Suprapubic skin (tissue), 4 donors: ENCODE results near the gene SCTR.

Experiments
- EP300 ChIP-seq: sonication (generic); formaldehyde crosslinking; IDR thresholded peaks from one replicate; pipeline ENCODE4 v1.6.1; 2017; ENCODE audit warnings: antibody characterized with exemption
- POLR2A ChIP-seq, 2 donors: fragments of 450-650 bp; IDR thresholded peaks; one replicate each; pipeline ENCODE4 v1.6.1; 2017; ENCODE audit warnings: antibody characterized with exemption in 2 of 2, mild to moderate bottlenecking in 2 of 2, moderate library complexity in 2 of 2
- POLR2AphosphoS5 ChIP-seq, 3 donors: sonication (generic); formaldehyde crosslinking; IDR thresholded peaks; one replicate each; pipeline ENCODE4 v1.6.1; 2017; ENCODE audit warnings: antibody characterized with exemption in 3 of 3
- TF ChIP-seq, protein P1 (sequence below), 2 donors: fragments of 200-600 bp in 1 of 2; fragments of 450-650 bp in 1 of 2; sonication (generic) in 1 of 2; IDR thresholded peaks; one replicate each; pipeline ENCODE4 v1.5.1; 2016 to 2019; ENCODE audit warnings: antibody characterized with exemption in 2 of 2, mild to moderate bottlenecking in 1 of 2, moderate library complexity in 1 of 2

DNA sequence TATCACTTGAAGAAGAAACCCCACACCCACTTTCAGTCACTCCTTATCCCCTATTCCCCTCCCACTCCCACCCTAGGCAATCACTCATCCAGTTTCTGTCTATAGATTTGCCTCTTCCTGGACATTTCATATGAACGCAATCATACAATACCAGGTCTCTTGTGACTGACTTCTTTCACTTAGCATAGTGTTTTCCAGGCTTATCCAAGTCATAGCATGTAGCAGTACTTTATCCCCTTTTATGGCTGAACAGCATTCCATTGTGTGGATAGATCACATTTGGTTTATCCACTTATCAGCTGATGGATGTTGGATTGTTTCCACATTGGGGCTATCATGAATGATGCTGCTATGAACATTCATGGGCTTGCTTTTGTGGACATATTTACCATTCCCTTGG lies 26.6 kb upstream of the SCTR start:
- TF ChIP-seq, protein P1, sequence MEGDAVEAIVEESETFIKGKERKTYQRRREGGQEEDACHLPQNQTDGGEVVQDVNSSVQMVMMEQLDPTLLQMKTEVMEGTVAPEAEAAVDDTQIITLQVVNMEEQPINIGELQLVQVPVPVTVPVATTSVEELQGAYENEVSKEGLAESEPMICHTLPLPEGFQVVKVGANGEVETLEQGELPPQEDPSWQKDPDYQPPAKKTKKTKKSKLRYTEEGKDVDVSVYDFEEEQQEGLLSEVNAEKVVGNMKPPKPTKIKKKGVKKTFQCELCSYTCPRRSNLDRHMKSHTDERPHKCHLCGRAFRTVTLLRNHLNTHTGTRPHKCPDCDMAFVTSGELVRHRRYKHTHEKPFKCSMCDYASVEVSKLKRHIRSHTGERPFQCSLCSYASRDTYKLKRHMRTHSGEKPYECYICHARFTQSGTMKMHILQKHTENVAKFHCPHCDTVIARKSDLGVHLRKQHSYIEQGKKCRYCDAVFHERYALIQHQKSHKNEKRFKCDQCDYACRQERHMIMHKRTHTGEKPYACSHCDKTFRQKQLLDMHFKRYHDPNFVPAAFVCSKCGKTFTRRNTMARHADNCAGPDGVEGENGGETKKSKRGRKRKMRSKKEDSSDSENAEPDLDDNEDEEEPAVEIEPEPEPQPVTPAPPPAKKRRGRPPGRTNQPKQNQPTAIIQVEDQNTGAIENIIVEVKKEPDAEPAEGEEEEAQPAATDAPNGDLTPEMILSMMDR (IDR thresholded peaks at IDR 0.05) = no peak
- no peak for TF ChIP-seq POLR2AphosphoS5 (IDR thresholded peaks at IDR 0.05)
- TF ChIP-seq EP300 = no peak
- TF ChIP-seq POLR2A (IDR thresholded peaks at IDR 0.05) = no peak
